ENCODE results near the gene S100A12. TPM values are rescaled to one million over a fixed set of nuclear protein-coding genes. Genes with fewer than 3 reads are reported as not detected.

The S100A12 gene
- total and polyA plus RNA-seq, 8 donors, result 1.1 to 178 (median 3.4) TPM

DNA sequence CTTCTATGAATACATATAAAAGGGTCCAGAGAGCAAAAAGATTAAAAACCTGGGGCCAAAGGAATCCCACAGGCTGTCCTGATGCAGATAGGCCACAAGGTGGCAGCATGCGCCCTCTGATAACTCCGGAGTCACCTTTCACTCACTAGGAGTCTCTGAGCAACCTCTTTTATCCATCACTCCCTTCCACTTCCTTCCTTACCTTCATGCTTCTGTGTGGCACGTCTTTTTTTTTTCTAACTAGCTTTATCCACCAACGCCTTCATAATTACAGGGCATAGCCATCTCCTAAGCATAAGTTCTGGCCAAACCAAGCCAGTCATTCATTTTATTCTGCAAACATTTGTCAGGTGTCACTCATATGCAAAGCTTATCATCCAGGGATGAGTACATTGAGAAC, 22.9 kb downstream of the S100A12 start:
- Histone ChIP-seq H3K4me1 (peaks cover 0 to 28% of the 10 kb centered on the region in 2 donors), H3K36me3 (no peaks in the 10 kb centered on the region), H3K9me3 (no peaks in the 10 kb centered on the region), H3K27me3 (peaks cover 6 to 41% of the 10 kb centered on the region in 2 donors), H3K27ac (no peak overlapping the region), H3K4me3 (no peak overlapping the region)
- intact Hi-C loops (cut with DNase I), result no loop called here
- TF ChIP-seq, protein P1, sequence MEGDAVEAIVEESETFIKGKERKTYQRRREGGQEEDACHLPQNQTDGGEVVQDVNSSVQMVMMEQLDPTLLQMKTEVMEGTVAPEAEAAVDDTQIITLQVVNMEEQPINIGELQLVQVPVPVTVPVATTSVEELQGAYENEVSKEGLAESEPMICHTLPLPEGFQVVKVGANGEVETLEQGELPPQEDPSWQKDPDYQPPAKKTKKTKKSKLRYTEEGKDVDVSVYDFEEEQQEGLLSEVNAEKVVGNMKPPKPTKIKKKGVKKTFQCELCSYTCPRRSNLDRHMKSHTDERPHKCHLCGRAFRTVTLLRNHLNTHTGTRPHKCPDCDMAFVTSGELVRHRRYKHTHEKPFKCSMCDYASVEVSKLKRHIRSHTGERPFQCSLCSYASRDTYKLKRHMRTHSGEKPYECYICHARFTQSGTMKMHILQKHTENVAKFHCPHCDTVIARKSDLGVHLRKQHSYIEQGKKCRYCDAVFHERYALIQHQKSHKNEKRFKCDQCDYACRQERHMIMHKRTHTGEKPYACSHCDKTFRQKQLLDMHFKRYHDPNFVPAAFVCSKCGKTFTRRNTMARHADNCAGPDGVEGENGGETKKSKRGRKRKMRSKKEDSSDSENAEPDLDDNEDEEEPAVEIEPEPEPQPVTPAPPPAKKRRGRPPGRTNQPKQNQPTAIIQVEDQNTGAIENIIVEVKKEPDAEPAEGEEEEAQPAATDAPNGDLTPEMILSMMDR (IDR thresholded peaks at IDR 0.05), result peak; percentile 92 to 95
- DNase-seq (peak; percentile 29 to 90 (median 69)), ATAC-seq (peak; percentile 86)

GRCh38 chr1:153350321-153350957, 25.0 kb downstream of the S100A12 start:
- H3K4me3 ChIP-seq, result no peak overlapping the region
- DNase-seq (no peak), ATAC-seq (no peak)
- intact Hi-C loops (cut with DNase I), result no loop called here
- H3K4me1 ChIP-seq, result peaks cover 0 to 21% of the 10 kb centered on the region in 2 donors
- H3K27ac ChIP-seq, result no peak overlapping the region
- H3K36me3 ChIP-seq, result no peaks in the 10 kb centered on the region
- no peaks in the 10 kb centered on the region for H3K9me3 ChIP-seq
- H3K27me3 ChIP-seq, result peaks cover 6 to 44% of the 10 kb centered on the region in 2 donors
- TF ChIP-seq, protein P1 (IDR thresholded peaks at IDR 0.05), result no peak

GRCh38 chr1:153349363-153350320, 25.8 kb downstream of the S100A12 start:
- H3K36me3 ChIP-seq, result no peaks in the 10 kb centered on the region
- no peak overlapping the region for H3K4me3 ChIP-seq
- DNase-seq, result no peak
- H3K4me1 ChIP-seq, result peaks cover 0 to 24% of the 10 kb centered on the region in 2 donors
- ATAC-seq, result no peak
- peaks cover 6 to 45% of the 10 kb centered on the region in 2 donors for H3K27me3 ChIP-seq
- TF ChIP-seq, protein P1 (IDR thresholded peaks at IDR 0.05), result no peak
- H3K9me3 ChIP-seq, result no peaks in the 10 kb centered on the region
- no peak overlapping the region for H3K27ac ChIP-seq
- intact Hi-C loops (cut with DNase I), result no loop called here

DNA sequence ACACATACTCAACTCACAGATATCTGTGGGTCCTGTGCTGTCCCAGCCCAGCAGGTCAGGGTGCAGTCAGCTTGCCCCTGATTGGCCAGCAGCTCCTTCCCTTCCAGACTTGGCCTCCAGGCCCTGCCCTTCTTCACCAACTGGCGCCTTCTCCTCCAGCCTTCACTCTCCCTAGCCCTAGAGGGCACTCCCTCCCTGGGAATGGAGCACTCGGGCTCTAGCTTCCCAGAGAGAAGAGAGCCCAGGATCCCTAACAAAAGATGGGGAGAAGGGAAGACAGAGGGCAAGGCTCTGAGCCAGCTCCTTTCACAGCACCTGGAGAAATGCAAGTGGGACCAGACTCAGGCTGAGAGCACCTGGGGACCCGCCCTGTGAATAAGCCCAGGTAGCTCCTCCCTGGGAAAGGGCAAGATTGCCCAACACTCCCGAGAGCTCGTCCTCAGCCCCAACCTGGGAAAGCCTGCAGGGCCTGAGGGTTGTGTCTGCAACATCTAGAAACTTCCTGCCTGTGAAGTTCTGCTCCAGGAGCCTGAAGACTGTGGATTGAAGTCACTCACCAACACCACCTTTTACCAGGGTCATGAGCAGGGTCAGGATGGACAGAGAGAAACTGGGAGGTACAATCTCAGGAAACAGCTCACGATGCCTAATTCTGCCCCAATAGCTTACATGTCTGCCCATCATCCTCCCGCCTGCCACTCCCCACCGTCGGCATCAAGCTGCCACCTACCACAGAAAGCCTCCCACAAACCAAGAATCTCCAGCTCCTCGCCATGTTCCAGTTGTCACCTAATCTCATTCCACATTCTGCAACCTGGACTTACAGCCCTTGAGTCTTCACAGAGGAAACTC, 26.7 kb downstream of the S100A12 start, which contains the start of gene PGLYRP4:
Gene PGLYRP4 (minus strand): TSS at position 331 of the 852 bp plus-strand sequence. CDS start 909 bp downstream, outside the sequence.
- ATAC-seq (peak; percentile 13), DNase-seq (no peak)
- Histone ChIP-seq H3K9me3 (no peaks in the 10 kb centered on the region), H3K4me3 (no peak within 1 kb of the TSS), H3K27ac (no peak within 1 kb of the TSS), H3K4me1 (peaks cover 0 to 29% of the 10 kb centered on the region in 2 donors), H3K27me3 (peaks cover 6 to 45% of the 10 kb centered on the region in 2 donors), H3K36me3 (no peaks in the 10 kb centered on the region)
- intact Hi-C loops (cut with DNase I), result no loop called here
- TF ChIP-seq, protein P1 (IDR thresholded peaks at IDR 0.05), result no peak

All from left lung (tissue), 10 donors.